Endothelial cell of umbilical vein (primary cell): ENCODE data around the gene ARPC5.

Experiments
- EZH2 ChIP-seq: IDR thresholded peaks from 2 replicates; pipeline ENCODE4 v1.6.1; 2012; ENCODE audit warnings: borderline replicate concordance, low read depth, mild to moderate bottlenecking, moderate library complexity, low read length, inconsistent platforms; ENCODE audit not compliant: severe bottlenecking
- TF ChIP-seq, protein P1 (sequence below): IDR thresholded peaks from 2 replicates; pipeline ENCODE4 v1.6.1; 2011; ENCODE audit not compliant: insufficient read depth, insufficient read length
- TF ChIP-seq, protein P2 (sequence below), 2 donors: IDR thresholded peaks; 1 replicate in 1 of 2; 2 replicates in 1 of 2; pipeline ENCODE4 v1.5.1; 2011; ENCODE audit warnings: low read length in 2 of 2, mild to moderate bottlenecking in 2 of 2, moderate library complexity in 2 of 2, control low read depth in 1 of 2, inconsistent platforms in 1 of 2, low read depth in 1 of 2; ENCODE audit not compliant: insufficient read depth in 1 of 2; ENCODE audit errors: extremely low read depth in 1 of 2

DNA sequence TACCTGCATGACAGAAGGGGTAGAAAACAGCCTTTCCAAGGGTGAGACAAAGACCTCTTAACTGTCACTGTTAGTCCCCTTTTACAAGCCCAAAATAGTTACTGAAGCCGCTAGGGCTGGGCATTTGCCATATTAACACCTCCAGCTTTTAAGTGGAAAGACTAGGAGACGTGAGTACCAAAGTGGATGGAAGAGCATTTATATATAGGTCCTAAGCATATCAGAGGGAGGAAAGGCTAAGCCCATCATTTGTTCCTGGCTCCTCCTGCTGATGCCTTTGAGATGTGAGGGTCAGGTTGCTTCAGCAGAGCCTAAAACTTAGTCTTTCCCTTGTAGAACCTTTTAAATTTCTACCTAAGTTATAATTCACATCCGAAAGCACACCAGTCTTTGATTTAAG lies 43.2 kb upstream of the ARPC5 start:
- TF ChIP-seq, protein P1, sequence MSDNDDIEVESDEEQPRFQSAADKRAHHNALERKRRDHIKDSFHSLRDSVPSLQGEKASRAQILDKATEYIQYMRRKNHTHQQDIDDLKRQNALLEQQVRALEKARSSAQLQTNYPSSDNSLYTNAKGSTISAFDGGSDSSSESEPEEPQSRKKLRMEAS = no peak
- TF ChIP-seq, protein P2, sequence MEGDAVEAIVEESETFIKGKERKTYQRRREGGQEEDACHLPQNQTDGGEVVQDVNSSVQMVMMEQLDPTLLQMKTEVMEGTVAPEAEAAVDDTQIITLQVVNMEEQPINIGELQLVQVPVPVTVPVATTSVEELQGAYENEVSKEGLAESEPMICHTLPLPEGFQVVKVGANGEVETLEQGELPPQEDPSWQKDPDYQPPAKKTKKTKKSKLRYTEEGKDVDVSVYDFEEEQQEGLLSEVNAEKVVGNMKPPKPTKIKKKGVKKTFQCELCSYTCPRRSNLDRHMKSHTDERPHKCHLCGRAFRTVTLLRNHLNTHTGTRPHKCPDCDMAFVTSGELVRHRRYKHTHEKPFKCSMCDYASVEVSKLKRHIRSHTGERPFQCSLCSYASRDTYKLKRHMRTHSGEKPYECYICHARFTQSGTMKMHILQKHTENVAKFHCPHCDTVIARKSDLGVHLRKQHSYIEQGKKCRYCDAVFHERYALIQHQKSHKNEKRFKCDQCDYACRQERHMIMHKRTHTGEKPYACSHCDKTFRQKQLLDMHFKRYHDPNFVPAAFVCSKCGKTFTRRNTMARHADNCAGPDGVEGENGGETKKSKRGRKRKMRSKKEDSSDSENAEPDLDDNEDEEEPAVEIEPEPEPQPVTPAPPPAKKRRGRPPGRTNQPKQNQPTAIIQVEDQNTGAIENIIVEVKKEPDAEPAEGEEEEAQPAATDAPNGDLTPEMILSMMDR (IDR thresholded peaks at IDR 0.05; ENCODE audit: extremely low read depth in 1 of 2, insufficient read depth in 1 of 2, low read depth in 1 of 2, low read length in 2 of 2) = no peak
- no peak for TF ChIP-seq EZH2
